ENCODE results near the gene LAMB4. TPM values are rescaled to one million over a fixed set of nuclear protein-coding genes. Genes with fewer than 3 reads are reported as not detected.
A peak's percentile ranks its signal among the peaks of the same experiment; 100 is the strongest.

The LAMB4 gene
- total and polyA plus RNA-seq, 2 experiments from 2014 or later, result not detected

DNA sequence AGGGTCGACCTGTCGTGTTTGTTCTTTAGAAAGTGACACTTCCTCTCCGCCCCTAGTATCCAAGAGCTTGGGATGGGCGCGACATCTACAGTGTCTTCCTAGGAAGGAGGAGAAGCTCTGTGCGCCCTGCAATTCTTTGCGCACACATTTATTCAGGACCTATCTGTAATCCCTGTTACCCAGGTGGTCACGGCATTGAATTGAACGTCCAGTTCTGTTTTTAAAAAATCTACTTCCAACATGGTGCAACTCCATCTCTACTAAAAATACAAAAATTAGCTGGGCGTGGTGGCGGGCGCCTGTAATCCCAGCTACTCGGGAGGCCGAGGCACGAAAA lies 126.6 kb downstream of the LAMB4 start:
- Histone ChIP-seq H3K79me2 (replicated peaks; ENCODE audit: insufficient read depth) (no peaks in the 10 kb centered on the region), H3K36me3 (ENCODE audit: insufficient read depth) (peaks cover 4% of the 10 kb centered on the region; the same call in 1 of the 2 replicates), H3K27me3 (ENCODE audit: insufficient read depth) (peaks cover 75% of the 10 kb centered on the region), H2AFZ (peak overlapping the region; percentile 94), H3K27ac (ENCODE audit: low read depth) (no peak overlapping the region), H4K20me1 (replicated peaks; ENCODE audit: insufficient read depth) (no peaks in the 10 kb centered on the region; the same call in 1 of the 2 replicates), H3K4me3 (peak overlapping the region; percentile 92), H3K4me2 (peak overlapping the region; percentile 98), H3K4me1 (ENCODE audit: insufficient read depth) (peaks cover 20% of the 10 kb centered on the region; the same call in 1 of the 2 replicates), H3F3A (replicated peaks; ENCODE audit: low read depth) (peaks cover 6% of the 10 kb centered on the region; the same call in 1 of the 2 replicates), H3K9me2 (ENCODE audit: insufficient read depth) (no peaks in the 10 kb centered on the region)
- ATAC-seq, result peak; percentile 4
- Mint-ChIP-seq H3K36me3 (ENCODE audit: low read depth) (no peaks in the 10 kb centered on the region; the same call in 2 of the 3 replicates), H3K4me1 (peaks cover 21% of the 10 kb centered on the region), H3K27ac (no peak overlapping the region), H3K27me3 (ENCODE audit: insufficient read depth, low read depth, poor library complexity) (peaks cover 67% of the 10 kb centered on the region), H3K9me3 (peaks cover 4% of the 10 kb centered on the region; the same call in 2 of the 3 replicates), H3K4me3 (peak overlapping the region; percentile 86)
- peak; percentile 57 for DNase-seq (ENCODE audit: low spot score)
- TF ChIP-seq EZH2 (IDR thresholded peaks at IDR 0.05; ENCODE audit: low read depth, unreplicated experiment) (peak; percentile 58), EZH2phosphoT487 (IDR thresholded peaks at IDR 0.05; ENCODE audit: unreplicated experiment) (no peak)

DNA sequence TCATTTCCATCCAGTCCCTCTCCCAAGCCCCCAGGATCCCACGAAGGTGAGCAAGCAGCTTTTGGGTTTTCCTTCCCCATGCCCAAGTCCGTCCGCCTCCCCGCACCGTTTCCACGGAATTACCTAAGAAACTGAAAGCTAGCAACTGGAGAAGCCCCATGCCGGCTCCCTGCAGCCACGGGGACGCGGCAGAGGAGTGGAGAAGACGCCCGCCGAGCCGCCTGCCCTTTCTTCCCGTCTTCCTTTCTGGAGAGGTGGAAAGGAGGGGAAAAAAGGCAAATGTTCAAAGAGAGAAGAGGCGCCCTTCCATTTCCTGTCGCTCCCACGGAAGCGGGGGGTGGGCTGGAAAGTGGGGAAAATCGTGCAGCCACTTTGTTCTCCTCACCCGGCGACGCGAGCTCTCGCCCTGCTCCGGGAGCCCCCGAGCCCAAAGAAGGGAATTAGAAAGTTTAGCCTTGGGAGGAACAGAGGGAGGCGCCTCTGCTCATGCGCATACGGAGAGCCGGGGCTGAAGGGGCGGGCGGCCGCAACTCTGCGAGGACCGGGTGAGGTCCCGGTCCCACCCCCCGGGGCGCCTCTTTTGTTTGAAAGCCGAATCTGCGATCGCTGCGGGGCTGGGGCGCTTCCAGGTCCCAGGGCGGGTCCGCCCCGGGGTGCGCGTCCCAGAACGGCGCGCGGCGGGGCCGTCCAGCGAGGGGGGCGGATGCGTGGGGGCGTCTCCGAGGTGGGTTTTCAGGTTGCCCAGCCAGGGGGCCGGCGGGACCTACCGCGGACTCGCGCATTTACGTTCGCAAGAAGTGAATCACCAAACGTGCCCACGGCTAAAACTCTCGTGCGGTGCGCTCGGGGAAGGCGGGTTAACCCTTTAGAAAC lies 127.2 kb downstream of the LAMB4 start, which contains the start of gene LAMB1:
LAMB1 (minus strand) TSS at position 436 of the 873 bp plus-strand sequence; CDS start at position 160, 276 bp downstream.
- ATAC-seq, result peak; percentile 62

More for the DNA sequence above, 127.2 kb downstream of the LAMB4 start, which contains the start of gene LAMB1:
- H3K4me1 ChIP-seq (ENCODE audit: insufficient read depth), result peaks cover 20% of the 10 kb centered on the region; the same call in 1 of the 2 replicates
- peak; percentile 87 for DNase-seq (ENCODE audit: low spot score)
- H3K27ac ChIP-seq (ENCODE audit: low read depth), result no peak within 1 kb of the TSS
- peaks cover 67% of the 10 kb centered on the region for H3K27me3 Mint-ChIP-seq (ENCODE audit: insufficient read depth, low read depth, poor library complexity)
- peaks cover 4% of the 10 kb centered on the region; the same call in 1 of the 2 replicates for H3K36me3 ChIP-seq (ENCODE audit: insufficient read depth)
- peak within 1 kb of the TSS; percentile 98 for H3K4me2 ChIP-seq
- no peaks in the 10 kb centered on the region; the same call in 1 of the 2 replicates for H4K20me1 ChIP-seq (replicated peaks; ENCODE audit: insufficient read depth)
- H2AFZ ChIP-seq, result peak within 1 kb of the TSS; percentile 94
- peak within 1 kb of the TSS; percentile 92 for H3K4me3 ChIP-seq
- no peaks in the 10 kb centered on the region for H3K79me2 ChIP-seq (replicated peaks; ENCODE audit: insufficient read depth)
- peaks cover 75% of the 10 kb centered on the region for H3K27me3 ChIP-seq (ENCODE audit: insufficient read depth)
- peak within 1 kb of the TSS; percentile 86 for H3K4me3 Mint-ChIP-seq
- TF ChIP-seq ZNF114 (CRISPR knock-in tag; IDR thresholded peaks at IDR 0.05) (no peak), EZH2 (IDR thresholded peaks at IDR 0.05; ENCODE audit: low read depth, unreplicated experiment) (peak; percentile 71), POLR2AphosphoS5 (IDR thresholded peaks at IDR 0.05; ENCODE audit: low read depth) (peak; percentile 58), ZNF331 (CRISPR knock-in tag; IDR thresholded peaks at IDR 0.05; ENCODE audit: low read depth) (no peak), JUNB (IDR thresholded peaks at IDR 0.05; ENCODE audit: unreplicated experiment) (no peak)
- TF ChIP-seq, protein P1, sequence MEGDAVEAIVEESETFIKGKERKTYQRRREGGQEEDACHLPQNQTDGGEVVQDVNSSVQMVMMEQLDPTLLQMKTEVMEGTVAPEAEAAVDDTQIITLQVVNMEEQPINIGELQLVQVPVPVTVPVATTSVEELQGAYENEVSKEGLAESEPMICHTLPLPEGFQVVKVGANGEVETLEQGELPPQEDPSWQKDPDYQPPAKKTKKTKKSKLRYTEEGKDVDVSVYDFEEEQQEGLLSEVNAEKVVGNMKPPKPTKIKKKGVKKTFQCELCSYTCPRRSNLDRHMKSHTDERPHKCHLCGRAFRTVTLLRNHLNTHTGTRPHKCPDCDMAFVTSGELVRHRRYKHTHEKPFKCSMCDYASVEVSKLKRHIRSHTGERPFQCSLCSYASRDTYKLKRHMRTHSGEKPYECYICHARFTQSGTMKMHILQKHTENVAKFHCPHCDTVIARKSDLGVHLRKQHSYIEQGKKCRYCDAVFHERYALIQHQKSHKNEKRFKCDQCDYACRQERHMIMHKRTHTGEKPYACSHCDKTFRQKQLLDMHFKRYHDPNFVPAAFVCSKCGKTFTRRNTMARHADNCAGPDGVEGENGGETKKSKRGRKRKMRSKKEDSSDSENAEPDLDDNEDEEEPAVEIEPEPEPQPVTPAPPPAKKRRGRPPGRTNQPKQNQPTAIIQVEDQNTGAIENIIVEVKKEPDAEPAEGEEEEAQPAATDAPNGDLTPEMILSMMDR (conservative IDR thresholded peaks at IDR 0.05; ENCODE audit: low read depth in 2 of 2), result no peak
- TF ChIP-seq, protein P2, sequence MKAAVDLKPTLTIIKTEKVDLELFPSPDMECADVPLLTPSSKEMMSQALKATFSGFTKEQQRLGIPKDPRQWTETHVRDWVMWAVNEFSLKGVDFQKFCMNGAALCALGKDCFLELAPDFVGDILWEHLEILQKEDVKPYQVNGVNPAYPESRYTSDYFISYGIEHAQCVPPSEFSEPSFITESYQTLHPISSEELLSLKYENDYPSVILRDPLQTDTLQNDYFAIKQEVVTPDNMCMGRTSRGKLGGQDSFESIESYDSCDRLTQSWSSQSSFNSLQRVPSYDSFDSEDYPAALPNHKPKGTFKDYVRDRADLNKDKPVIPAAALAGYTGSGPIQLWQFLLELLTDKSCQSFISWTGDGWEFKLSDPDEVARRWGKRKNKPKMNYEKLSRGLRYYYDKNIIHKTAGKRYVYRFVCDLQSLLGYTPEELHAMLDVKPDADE (IDR thresholded peaks at IDR 0.05), result no peak
- H3K27ac Mint-ChIP-seq, result no peak within 1 kb of the TSS
- H3K4me1 Mint-ChIP-seq, result peaks cover 21% of the 10 kb centered on the region
- H3F3A ChIP-seq (replicated peaks; ENCODE audit: low read depth), result peaks cover 6% of the 10 kb centered on the region; the same call in 1 of the 2 replicates
- H3K36me3 Mint-ChIP-seq (ENCODE audit: low read depth), result no peaks in the 10 kb centered on the region; the same call in 2 of the 3 replicates
- H3K9me2 ChIP-seq (ENCODE audit: insufficient read depth), result no peaks in the 10 kb centered on the region
- H3K9me3 Mint-ChIP-seq, result peaks cover 4% of the 10 kb centered on the region; the same call in 2 of the 3 replicates

All from GM23338 (cell line).